ENCODE results near the gene RAX2.

The RAX2 gene

DNA sequence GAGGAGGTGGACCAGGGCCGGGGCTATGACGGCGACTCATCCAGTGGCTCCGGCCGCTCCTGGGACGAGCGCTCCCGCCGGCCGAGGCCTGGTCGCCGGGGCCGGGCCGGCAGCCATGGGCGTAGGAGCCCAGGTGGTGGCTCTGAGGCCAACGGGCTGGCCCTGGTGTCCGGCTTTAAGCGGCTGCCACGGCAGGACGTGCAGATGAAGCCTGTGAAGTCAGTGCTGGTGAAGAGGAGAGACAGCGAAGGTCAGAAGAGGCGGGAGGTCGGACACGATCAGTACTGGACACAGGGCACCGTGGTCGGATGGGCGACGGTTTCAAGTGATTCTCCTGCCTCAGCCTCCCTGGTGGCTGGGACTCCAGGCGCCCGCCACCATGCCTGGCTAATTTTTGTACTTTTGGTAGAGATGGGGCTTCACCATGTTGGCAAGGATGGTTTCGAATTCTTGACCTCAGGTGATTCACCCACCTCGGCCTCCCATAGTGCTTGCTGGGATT, 41.5 kb downstream of the RAX2 start:
- DNase-seq (ENCODE audit: low spot score) = no peak

DNA sequence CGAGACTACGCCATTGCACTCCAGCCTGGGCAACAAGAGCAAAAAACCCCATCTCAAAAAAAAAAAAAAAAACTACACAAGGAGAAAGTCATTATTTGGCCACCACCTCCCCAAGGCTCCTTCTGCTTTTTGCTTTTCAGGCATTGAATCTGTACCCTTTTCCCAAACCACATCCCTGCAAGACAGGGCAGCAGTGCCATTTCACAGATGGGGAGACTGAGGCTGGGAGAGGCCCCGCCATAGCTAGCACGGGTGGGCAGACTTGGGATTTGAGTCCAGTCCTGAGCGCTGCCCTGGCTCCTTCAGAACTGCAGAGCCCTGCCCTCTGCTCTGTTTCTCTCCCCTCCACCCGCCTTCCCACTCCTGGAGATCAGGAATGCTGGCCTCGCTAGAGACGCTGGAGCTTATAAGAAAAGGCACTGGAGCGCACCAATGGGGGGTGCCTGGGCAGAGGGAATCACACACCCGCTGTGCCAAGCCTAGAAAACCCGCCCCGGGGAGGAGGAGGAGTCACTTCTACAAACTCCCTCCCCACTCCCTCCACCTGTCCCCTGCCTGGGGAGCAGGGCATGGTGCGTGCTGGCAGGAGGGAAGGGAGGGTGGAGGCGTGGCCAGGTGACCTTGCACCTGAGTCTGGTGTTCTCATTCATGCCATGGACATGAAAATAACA, 46.3 kb downstream of the RAX2 start:
- no peak for DNase-seq (ENCODE audit: low spot score)

DNA sequence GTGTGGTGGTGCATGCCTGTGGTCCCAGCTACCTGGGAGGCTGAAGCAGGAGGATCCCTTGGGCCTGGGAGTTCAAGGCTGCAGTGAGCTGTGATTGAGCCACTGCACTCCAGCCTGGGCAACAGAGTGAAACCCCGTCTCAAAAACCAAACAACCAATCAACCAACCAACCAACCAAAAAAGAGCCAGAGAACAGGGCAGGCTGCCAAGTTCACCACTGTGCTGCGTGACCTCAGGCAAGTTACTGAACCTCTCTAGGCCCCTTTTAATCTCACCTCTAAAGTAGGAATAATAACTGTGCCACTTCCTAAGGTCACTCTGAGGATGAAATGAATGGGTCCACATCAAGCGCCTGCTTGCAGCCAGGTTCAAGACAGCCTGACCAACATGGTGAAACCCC, 46.9 kb downstream of the RAX2 start:
- no peak for DNase-seq (ENCODE audit: low spot score)

DNA sequence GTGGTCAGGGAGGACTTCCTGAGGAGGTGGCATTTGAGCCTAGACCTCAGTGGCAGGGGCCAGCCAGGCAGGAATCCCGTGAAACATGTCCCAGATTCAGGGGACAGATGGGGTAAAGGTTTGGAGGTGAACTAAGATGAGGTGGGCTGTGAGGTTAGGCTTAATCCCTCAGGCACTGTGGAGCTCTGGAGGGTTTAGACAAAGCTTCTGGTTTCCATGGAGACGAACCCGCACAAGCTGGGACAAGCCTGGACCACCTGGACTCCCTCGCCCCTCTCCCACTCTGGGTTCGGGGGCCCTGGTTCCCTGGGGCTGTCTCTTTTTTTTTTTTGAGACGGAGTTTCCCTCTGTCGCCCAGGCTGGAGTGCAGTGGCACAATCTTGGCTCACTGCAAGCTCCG, 48.1 kb downstream of the RAX2 start:
- DNase-seq (ENCODE audit: low spot score) = no peak

DNA sequence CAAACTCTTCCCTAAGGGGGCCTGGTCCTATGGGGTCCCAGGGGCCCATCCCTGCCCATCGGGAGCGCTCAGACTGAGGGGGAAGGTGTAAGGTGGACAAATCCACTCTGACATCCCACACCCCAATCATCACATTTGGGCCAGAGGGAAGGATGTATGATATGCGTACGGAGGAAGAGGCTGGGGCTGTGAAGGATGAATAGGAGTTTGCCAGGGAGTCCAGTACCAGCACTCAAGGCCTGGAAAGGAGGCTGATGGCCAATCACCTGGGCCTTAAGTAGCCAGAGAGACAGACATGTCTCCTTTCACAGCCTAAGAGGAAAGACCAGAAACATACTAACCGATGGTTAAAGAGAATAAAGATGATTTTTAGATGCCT, 48.9 kb downstream of the RAX2 start:
- DNase-seq (ENCODE audit: low spot score) = no peak

DNA sequence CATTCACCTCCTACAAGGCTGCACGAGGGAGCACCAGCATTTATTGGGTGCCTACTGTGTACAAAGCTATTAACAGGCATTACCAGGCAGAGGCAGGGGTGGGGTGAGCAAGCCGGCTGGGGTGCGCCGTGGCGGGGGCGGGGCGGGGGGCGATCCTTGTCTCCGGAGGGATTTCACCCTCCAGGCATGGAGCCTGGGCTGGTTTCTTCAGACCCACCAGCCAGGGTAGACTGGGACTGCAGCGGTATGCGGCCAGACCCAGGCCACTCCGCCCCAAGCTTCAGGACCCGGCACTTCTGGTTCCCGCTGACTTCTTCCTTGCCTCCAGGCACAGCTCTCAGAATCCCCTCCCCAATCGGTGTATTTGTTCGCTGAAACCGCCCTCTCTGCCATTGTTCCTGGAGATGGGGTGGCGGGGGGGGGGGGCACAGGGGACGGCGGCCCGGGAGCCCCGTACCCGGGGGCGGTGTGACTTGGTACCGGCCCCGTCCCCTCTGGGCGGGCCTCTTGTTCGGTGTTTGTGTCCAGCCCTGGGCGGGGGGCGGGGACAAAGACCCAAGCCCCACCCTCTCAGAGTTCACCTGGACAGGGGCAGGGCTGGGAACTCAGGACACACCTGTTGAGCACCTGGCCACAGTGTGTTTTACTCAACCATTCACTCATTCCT, 49.5 kb downstream of the RAX2 start:
- no peak for DNase-seq (ENCODE audit: low spot score)

DNA sequence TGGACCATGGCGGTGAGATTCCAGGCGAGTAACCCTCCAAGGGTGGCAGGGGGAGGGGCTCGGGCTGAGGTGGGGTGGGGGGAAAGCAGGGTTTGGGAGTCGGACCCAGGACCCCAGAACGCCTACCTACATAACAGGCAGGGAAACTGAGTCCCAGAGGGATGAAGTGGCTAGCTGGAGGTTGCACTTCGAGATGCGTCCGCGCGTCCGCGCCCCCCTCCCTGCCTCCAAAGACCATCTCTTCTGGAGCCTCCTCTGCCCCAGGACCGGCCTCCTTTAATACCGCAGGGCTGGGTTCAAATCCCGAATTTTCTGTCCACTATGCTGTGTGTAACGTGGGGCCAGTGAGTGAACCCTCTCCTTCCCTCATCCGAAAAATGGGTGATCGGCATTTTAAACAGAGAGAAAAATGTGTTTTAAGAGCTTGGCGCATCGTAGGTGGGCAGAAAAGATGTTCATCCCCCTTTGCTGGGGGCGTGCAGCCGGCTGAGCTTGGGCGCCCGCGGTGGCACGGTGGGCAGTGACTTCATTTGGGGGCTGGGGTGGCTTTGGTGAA, 50.1 kb downstream of the RAX2 start:
- no peak for DNase-seq (ENCODE audit: low spot score)

DNA sequence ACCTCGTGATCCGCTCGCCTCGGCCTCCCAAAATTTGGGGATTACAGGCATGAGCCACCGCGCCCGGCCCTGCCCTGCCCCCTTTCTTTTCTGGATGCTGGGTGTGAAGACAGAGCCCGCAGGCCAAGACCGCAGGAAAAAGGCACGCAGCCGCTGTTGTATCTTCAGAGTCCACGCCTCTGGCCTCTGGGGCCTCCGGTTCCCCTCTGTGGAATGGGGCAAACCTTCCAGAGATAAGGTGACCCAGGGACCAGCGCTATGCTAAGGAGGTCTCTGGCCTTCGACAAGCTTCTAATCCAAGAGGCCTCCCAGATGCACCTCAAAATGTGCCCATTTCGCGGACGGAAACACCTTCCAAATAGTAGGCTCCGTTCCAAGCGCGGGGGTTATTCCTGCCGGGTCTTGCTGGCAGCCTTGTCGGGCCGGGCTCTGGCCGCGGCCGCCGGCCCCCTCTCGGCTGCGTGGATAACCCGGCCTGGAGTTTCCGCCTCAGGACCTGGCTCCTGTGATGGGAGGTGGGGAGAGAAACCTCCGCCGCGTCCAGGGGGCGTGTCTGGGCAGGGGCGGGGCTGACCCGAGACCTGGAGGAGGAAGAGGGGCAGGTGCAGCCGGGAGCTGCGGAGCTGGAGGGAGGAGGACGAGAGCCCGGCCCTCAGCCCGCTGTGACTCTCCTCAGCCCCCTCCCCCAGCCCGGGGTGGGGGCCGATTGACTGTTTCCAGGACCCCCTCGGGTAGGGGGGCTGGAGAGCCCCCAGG, 50.7 kb downstream of the RAX2 start:
- DNase-seq (ENCODE audit: low spot score) = peak; percentile 91

DNA sequence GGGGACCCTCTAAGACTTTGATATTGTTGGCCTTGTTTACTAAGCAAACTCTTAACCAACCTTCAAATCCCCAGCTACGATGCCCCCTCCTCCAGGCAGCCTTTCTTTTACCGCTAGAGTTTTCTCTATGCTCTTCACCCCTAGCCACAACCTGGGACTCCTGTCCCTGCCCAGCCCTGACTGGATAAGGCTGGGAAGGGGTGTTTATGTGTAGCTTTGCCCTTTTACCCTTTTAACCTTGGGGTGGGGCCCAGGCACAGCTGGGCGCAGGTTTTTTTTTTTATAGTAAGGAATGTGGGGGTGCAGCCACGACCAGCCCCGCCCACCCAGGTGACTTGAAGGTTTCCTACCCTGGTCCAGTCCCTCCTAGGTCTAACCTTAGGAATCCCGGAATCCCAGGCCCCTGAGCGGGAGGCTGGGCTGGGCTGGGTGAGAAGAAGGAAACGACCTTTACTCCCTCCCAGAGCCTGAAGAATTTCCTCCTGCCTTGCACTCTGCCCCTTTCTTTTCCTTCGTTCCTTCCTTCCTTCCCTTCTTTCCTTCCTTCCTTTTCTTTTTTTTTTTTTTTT, 51.6 kb downstream of the RAX2 start:
- no peak for DNase-seq (ENCODE audit: low spot score)

DNA sequence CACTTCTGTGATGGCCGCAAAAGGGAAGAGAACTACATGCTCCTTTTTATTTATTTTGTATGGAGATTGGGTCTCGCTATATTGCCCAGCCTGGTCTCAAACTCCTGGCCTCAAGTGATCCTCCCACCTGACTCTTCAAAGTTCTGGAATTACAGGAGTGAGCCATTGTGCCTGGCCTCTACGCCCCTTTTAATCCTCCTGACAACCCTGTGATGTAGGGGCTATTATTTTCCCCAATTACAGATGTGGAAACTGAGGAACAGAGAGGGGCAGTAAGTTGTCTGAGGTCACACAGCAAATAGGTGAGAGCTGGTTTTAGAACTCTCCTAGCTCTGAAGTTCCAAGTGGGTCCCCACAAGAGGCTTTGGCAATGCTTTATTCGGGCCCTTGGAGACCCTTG, 52.2 kb downstream of the RAX2 start:
- no peak for DNase-seq (ENCODE audit: low spot score)
